Measurements from ENCODE around the gene CACNA1S.

- no peak for TF ChIP-seq CTCF (IDR thresholded peaks at IDR 0.05; ENCODE audit: low read length)
- no peak for TF ChIP-seq EZH2 (IDR thresholded peaks at IDR 0.05; ENCODE audit: borderline replicate concordance, low read length)
Observed at GRCh38 chr1:201014816-201015200, 97.4 kb downstream of the CACNA1S start.
